ENCODE data around the gene DLG2.

DNA sequence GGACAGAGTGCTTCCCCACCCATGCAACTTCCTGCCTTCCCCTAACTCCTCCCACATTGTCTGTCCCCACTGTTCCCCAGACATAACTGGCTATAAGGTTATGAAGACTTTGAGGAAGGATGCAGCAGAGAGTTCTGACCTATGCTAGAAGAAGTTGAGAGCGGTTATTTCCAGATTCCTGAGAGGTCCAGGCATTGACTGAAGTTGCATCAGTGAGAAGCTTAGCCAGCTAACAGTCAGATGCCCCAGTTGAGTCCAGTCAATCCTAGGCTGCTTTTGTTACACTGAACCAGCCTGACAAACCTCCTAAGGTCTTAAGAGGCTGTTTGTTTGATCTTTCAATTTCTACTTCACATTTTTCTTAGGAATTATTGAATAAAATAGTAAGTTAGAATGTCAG, 1403.1 kb downstream of the DLG2 start:
- TF ChIP-seq, protein P1, sequence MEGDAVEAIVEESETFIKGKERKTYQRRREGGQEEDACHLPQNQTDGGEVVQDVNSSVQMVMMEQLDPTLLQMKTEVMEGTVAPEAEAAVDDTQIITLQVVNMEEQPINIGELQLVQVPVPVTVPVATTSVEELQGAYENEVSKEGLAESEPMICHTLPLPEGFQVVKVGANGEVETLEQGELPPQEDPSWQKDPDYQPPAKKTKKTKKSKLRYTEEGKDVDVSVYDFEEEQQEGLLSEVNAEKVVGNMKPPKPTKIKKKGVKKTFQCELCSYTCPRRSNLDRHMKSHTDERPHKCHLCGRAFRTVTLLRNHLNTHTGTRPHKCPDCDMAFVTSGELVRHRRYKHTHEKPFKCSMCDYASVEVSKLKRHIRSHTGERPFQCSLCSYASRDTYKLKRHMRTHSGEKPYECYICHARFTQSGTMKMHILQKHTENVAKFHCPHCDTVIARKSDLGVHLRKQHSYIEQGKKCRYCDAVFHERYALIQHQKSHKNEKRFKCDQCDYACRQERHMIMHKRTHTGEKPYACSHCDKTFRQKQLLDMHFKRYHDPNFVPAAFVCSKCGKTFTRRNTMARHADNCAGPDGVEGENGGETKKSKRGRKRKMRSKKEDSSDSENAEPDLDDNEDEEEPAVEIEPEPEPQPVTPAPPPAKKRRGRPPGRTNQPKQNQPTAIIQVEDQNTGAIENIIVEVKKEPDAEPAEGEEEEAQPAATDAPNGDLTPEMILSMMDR (IDR thresholded peaks at IDR 0.05) = no peak
- TF ChIP-seq POLR2A (IDR thresholded peaks at IDR 0.05) (no peak), EP300 (IDR thresholded peaks at IDR 0.05) (no peak), POLR2AphosphoS5 (IDR thresholded peaks at IDR 0.05) (no peak)

Data from suprapubic skin (tissue), 4 donors.